Measurements from ENCODE around the gene APOBEC2.

Gene APOBEC2

DNA sequence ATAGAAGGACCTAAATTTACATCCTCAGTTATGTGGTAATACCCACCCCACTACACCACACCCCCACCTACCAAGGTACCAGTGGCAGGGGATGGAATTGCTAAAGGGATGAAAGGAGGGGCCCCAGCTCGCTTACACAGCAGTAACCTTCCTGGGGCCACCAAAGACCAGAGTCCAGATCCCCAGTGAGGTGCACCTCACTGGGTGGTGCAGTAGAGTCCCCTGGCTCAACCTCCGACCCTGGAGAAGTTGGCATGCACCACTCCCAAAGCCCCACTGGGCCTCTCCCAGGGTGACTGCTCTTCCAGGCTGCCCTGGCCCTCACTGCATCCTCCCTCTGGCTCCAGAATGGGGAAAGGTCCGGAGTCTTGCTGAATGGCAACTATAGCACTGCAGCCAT, 14.8 kb upstream of the APOBEC2 start:
- DNase-seq = no peak

GRCh38 chr6:41039060-41039998, 13.7 kb upstream of the APOBEC2 start, which contains the start of gene UNC5CL:
TSS of gene UNC5CL (minus strand) at chr6:41039221. CDS start at chr6:41035074, 4,147 bp downstream.
- peak; percentile 32 to 61 (median 51) for DNase-seq

DNA sequence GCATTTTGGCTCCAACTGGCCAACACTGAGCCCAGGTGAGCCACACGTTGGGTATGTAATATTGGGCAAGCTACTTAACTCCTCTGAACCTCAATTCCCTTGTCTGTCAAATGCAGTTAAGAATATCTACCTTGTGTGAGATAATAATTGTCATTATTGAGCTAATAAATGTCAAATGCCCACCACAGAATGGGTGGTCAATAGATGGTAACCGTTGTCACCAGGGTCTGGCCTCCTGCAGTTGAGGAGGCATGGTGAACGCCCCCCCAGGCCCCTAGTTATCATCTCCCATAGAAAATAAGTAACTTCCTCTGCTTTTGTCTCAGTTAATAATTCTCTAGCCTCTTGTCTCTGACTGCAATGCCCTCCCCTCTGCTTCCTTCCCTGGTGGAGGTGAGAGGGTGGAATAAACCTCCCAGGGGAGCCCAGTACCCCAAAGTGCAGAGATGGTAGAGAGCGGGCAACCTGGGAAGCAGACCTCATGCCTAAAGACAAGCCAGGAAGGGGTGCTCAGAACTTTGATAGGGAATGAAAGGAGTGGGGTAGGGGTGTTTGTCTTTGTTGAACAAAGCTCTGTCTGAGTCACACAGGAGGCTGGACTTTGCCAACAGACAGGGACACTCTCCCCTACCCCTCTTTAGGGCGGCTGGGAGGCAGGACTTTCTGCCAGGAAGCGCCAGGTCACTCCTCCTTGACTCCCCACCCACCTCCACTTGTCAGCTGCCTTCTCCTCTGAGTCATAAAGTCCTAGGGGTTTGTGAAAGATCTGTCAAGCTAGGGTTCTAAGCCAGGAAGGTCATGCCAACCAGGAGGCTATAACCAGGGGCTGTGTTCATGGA, 12.7 kb upstream of the APOBEC2 start:
- peak; percentile 61 to 74 (median 64) for DNase-seq

DNA sequence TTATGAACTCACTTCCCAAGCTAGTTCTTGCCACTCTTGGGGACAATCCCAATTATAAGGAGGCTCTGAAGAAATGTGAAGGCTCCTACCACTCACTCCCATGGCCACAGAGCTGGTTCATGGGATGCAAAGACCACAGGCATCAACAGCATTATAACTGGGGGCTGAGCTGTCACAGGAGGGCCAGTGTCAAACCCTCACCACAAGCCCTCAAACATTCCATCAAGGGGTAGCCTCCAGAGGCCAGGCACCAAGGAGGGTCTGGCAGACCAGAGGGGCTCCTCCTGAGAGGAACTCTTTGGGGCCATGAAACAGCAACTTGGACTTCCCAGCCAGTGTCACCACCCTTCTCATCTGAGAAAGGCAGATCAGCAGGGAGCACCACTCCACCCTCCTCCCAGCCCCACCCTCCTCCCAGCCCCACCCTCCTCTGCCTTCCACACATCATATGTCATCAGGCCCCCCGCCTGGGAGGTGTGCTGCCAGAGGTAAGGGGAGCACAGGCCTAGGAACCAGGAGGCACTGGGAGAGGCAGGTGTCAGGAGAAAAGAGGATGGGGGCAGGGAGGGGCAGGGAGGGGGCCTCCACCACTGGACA, 12.0 kb upstream of the APOBEC2 start:
- DNase-seq = peak in 1 of 3 donors; percentile 5

DNA sequence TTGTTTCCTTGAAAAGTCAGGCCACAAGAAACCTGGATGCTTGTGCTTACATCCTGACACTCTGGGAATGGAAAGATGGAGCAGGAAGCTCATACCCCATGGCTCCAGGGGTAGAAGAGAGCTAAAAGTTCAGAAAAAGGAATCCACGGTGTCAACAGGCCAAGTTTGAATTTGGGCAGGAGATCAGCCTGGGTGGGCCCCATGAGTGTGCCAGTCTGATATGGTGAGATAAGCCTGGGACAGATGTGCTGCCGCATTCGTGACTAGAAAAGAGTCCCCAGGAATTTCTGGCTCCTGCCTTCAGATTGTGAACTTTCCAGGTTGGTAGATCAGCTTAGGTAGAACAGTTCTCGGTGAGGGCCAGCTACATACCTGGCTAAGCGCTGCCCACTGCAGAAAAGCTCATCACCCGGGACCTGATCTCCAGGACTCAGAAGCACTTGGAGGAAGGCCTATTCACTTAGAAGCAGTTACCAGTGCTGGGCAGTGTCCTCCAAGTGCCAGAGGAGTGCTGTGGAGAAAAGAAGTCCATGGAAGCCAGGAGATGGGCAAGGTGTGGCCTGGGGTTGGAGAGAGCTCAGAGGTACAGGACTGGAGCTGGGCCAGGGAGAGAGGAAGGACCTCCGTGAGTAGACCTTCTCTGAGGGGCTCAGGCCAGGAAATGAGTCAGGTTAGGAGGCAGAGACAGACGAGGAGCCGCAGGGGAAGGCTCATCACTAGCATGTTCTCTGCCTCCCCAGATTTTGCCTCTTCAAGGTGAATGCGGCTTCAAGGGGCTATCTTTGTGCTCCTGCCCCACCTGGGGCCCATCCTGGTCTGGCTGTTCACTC, 10.6 kb upstream of the APOBEC2 start, which contains the start of gene TSPO2:
Gene TSPO2, plus strand, starts transcription at position 242 of the 830 bp plus-strand sequence. Its CDS starts 519 bp downstream, at position 761.
- DNase-seq = no peak

DNA sequence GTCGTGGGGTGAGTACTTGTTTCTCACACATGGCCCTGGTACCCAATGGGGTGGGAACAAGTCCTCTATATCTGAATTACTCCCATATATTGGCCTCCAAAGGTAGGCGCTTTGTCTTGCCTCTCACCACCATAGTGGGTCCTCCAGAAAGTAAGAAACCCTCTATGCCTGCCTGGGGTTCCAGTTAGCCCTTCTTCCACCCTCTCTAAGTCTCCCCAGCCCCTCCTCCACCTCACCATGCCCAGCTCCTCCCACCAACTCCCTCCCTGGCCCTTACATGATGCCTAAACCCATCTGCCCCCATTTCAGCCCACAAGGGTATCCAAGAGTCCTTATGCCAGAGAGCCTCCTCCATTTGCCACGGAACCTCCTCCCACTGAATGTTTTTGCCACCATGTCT, 9.9 kb upstream of the APOBEC2 start:
- DNase-seq = no peak

DNA sequence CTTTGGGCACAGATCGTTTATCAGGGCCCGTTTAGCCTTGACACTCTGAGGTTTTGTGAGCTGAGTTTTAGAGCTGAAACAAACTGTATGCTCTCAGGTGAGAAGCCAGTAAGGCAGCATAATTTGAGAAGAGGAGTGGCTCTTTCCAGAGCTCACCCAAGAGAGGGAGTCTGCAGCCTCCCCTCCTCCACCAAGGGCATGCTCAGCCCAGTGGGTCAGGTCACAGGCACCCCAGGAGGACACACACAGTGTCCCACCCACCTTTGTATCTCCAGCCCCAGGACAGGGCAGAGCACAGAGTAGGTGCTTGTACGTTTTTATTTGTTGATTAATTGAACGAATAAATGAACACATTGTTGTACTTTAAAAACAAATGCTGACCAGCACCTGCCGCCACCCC, 7.3 kb upstream of the APOBEC2 start:
- no peak for DNase-seq

- no peak for DNase-seq
Observed at GRCh38 chr6:41046084-41046483, 6.9 kb upstream of the APOBEC2 start.

DNA sequence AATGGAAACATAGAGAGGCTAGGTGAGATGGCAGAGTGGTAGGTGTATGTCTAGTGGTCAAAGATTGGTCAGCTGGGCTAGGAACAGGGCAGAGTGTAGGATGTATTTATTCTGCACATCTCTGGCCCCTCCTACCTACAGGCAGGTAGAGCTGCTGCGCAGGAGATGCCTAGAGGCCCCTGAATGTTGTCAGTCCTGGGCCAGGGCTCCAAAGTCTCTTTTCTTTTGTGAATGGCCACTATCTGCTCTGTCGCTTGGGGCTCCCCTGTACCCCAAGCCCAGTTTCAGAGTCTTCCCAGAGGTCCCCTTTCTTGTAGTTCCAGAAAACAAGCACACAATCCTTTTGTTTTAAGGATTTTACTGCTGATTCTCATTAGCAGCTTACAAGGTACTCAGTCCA, 5.7 kb upstream of the APOBEC2 start:
- no peak for DNase-seq

DNA sequence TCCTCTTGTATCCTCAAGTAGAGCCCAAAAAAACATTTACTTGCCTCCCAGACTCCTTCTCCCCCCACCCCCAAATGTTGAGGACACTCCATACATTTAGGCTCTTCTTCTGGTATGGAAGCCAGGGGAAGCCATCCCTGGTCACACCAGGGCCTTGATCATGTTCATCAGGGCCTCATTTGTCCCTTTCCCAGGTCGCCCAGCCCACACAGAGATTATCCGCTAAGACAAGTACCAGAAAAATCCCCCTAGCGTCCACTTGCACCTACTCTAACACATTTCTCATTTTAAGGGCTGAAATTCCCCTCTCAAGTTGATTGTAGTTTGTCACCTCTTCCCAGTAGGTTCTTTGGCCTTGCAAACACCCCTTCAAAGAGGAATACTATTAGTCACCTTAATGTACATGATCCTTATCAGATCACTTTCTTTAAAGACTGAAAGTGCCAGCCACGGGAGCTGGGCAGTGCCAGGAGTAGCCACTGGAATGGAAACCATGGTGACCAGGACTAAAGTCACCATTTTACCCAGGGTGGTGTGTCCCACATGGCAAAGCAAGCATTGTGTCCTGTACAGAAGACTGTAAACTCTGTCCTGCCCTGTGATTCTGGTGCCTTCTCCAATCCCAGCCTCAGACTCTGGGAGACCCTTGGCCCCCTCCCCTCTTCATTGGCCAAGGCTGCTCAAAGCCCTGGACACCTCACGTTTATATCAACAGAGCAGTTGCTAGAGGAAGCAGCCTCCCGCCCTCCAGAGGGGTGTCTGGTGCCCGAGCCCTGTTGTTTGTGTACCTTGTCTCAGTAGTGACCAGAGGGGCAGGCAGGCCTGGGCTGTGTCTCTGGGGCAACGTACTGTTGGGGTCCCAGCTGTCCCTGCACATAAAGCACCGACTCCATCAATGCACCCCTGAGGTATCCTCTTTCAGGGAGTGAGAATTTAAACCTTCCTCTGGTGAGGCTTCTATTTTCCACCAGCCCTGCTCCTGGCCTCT, 5.0 kb upstream of the APOBEC2 start:
- DNase-seq = no peak

GRCh38 chr6:41049521-41049920, 3.5 kb upstream of the APOBEC2 start:
- DNase-seq = no peak

- DNase-seq = no peak
Observed at GRCh38 chr6:41049955-41050354, 3.0 kb upstream of the APOBEC2 start.

GRCh38 chr6:41050536-41050935, 2.5 kb upstream of the APOBEC2 start:
- no peak for DNase-seq

GRCh38 chr6:41051873-41052272, 1.1 kb upstream of the APOBEC2 start:
- DNase-seq = peak; percentile 28 to 40 (median 35)

DNA sequence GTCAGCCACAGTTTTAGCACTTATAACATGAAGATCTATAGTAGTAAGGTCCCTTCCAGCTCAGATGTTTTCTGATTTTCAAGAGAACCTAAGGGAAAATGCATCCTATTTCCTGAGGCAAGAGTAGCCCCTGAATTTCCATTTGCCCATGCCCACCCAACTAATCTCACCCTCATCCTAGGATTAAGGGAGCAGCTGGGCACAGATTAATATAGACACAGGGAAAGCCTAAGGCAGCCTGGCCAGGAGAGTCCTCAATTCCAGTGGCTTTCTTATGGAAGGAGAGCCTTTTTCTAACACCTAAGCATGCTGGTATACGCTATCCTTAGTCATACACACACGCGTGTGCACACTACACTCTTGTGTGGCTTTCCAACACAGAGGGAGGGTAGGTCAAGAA, 1.5 kb downstream of the APOBEC2 start:
- DNase-seq = no peak

- no peak for DNase-seq
Observed at GRCh38 chr6:41055149-41055548, 2.1 kb downstream of the APOBEC2 start.

DNA sequence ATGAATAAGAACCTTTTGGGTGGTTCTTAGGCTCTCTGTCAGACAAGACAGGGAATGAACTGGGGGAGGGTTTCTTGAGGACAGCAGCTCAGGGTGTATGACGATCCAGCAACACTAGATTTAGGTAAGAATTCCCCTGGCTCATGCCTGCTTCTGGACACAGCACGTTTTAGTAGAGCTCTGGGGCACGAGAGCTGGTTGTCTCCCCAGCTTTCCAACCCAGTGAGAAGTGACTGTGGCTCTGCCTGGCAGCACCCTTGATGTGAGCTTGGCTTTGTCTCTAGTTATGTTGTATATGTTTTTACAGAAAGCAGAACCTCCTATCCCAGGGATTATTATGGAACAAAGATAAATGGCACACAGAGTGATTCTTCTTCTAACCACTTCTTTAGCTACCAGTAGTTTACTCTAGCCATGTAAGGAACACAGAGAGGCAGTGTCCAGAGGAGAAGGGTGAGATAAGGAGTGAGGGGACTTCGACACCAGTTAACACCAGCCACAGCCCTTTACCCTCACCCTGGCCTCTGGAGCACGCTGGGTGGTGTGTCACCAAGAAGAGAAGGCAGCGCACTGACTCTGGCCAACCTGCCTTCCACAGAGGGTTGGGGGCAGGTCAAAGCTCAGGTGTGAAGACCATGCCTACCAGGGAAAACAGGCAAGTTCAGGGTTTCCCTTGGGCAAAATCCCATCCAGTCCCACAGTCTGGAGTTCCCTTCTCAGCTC, 3.9 kb downstream of the APOBEC2 start:
- DNase-seq = no peak

DNA sequence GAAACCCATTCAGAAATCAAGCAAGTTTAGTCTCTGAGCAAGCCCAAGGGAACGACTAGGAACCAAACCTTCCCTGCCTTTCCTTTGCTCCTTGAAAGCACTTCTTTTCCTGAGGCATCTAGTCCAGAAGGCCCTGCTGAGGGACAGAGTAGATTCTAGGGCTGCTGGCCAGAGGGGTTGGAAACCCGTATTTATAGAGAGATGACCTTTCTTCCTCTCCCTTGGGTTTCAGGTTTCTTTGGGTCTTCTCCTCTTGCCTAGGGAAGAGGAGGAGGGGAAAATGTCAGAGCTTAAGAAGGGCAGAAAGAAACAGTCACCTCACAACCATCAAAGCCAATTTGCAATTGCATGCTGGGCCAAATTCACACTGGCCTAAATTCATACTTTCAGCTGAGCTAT, 5.8 kb downstream of the APOBEC2 start:
- no peak for DNase-seq

- DNase-seq = no peak
Observed at GRCh38 chr6:41059556-41059955, 6.6 kb downstream of the APOBEC2 start.

- DNase-seq = no peak
Observed at GRCh38 chr6:41061196-41061726, 8.3 kb downstream of the APOBEC2 start.

All from suppressor macrophage treated with lipopolysaccharide for 1 hour (primary cell).